T-cell (primary cell): ENCODE data around the gene PUM1. TPM values are rescaled to one million over a fixed set of nuclear protein-coding genes. Genes with fewer than 3 reads are reported as not detected.
"Not testable (repeated sequence)": the region's sequence is repeated elsewhere in the genome, so short reads cannot be mapped to it uniquely, and the experiment has no call there.

Source experiments
- ATAC-seq, 4 experiments: fragments of 200-7000 bp in 3 of 4; fragments of 150-1000 bp in 1 of 4; cut with Tn5 transposase; replicated peaks in 1 of 4; 1 replicate in 3 of 4; 2 replicates in 1 of 4; pipeline ENCODE4 v1.10.0; 2021; ENCODE audit warnings: moderate library complexity in 3 of 4, mild to moderate bottlenecking in 2 of 4, moderate number of reproducible peaks in 1 of 4
- CTCF ChIA-PET, 2 donors: fragments of 300-600 bp; sonication (Branson Sonifier 250); formaldehyde crosslinking; loops; one replicate each; lab custom pipeline; 2022; ENCODE audit warnings: antibody characterized with exemption in 2 of 2; lab: Charles Lee
- POLR2A ChIA-PET, 2 donors: fragments of 300-600 bp; sonication (Branson Sonifier 250); formaldehyde crosslinking; loops; one replicate each; lab custom pipeline; 2022; ENCODE audit warnings: antibody characterized with exemption in 2 of 2; lab: Charles Lee
- DNase-seq, 35 experiments: peaks; one replicate each; pipeline versions ENCODE4 v3.0.0 to v3.0.0-alpha.2; 2013 to 2023
- H3K27ac ChIP-seq: one replicate; pipeline ENCODE4 v1.5.1; 2013; ENCODE audit warnings: low read length
- H3K27me3 ChIP-seq, 2 experiments: replicated peaks in 1 of 2; 1 replicate in 1 of 2; 2 replicates in 1 of 2; pipeline versions ENCODE4 v1.6.1 to v1.7.0; 2013; ENCODE audit warnings: low read length in 1 of 2, mixed read lengths in 1 of 2; ENCODE audit not compliant: control insufficient read depth in 2 of 2, insufficient read depth in 2 of 2; ENCODE audit errors: extremely low read depth in 1 of 2
- H3K36me3 ChIP-seq, 2 donors: 1 replicate in 1 of 2; 2 replicates in 1 of 2; pipeline versions ENCODE4 v1.6.1 to v1.7.0; 2013; ENCODE audit warnings: low read length in 1 of 2; ENCODE audit not compliant: control insufficient read depth in 2 of 2, insufficient read depth in 1 of 2; ENCODE audit errors: extremely low read depth in 1 of 2
- H3K4me1 ChIP-seq, 2 experiments: 1 replicate in 1 of 2; 2 replicates in 1 of 2; pipeline versions ENCODE4 v1.6.1 to v1.7.0; 2013; ENCODE audit warnings: low read length in 2 of 2, mixed read lengths in 1 of 2; ENCODE audit not compliant: insufficient read depth in 2 of 2, control insufficient read depth in 1 of 2; ENCODE audit errors: extremely low read depth in 1 of 2
- H3K4me3 ChIP-seq, 2 donors: 1 replicate in 1 of 2; 2 replicates in 1 of 2; pipeline versions ENCODE4 v1.5.1 to v1.7.0; 2013; ENCODE audit warnings: mild to moderate bottlenecking in 2 of 2, low read length in 1 of 2, moderate library complexity in 1 of 2; ENCODE audit not compliant: control insufficient read depth in 1 of 2; ENCODE audit errors: extremely low read depth in 1 of 2
- H3K9me3 ChIP-seq: 2 replicates; pipeline ENCODE4 v1.7.0; 2013
- H3K27ac Mint-ChIP-seq, 2 donors: one replicate each; pipeline ENCODE4 v1.8.0; 2020 to 2021; ENCODE audit warnings: mild to moderate bottlenecking in 2 of 2, mixed read lengths in 2 of 2
- H3K27me3 Mint-ChIP-seq, 2 donors: one replicate each; pipeline ENCODE4 v1.8.0; 2021 to 2022; ENCODE audit warnings: mixed read lengths in 2 of 2
- H3K36me3 Mint-ChIP-seq: one replicate; pipeline ENCODE4 v1.8.0; 2021; ENCODE audit warnings: mixed read lengths
- H3K4me1 Mint-ChIP-seq, 3 donors: one replicate each; pipeline ENCODE4 v1.8.0; 2020 to 2022; ENCODE audit warnings: mixed read lengths in 3 of 3, mild to moderate bottlenecking in 1 of 3
- H3K4me3 Mint-ChIP-seq, 3 donors: one replicate each; pipeline ENCODE4 v1.8.0; 2020 to 2022; ENCODE audit warnings: mild to moderate bottlenecking in 3 of 3, mixed read lengths in 3 of 3, moderate library complexity in 3 of 3
- H3K9me3 Mint-ChIP-seq, 3 donors: one replicate each; pipeline ENCODE4 v1.8.0; 2020 to 2022; ENCODE audit warnings: mixed read lengths in 3 of 3
- WGBS: methylation state at CpG from one replicate; pipeline ENCODE4 v1.1.5; 2013; ENCODE audit warnings: missing lambda C conversion rate; ENCODE audit not compliant: insufficient coverage; 5-methylcytosine and 5-hydroxymethylcytosine counted together
- total RNA-seq, 35 experiments: library from RNA in 6 of 35; stranded (reverse) in 6 of 35; fragments of 120-200 nt in 1 of 35; gene quantifications; one replicate each; pipeline versions ENCODE4 v1.2.1 to v1.2.4 and lab custom pipeline; 2013 to 2026

The PUM1 gene
- total RNA-seq, 5 donors from 2014 or later (not counting 1 experiment from before 2014, with no cell fraction given) = 146 to 229 (median 154) TPM

GRCh38 chr1:31064111-31064717, 1.3 kb downstream of the PUM1 start:
- 0% methylated on average over 2 of the region's 8 CpGs for WGBS
- Mint-ChIP-seq H3K27me3 (no peaks in the 10 kb centered on the region), H3K9me3 (no peaks in the 10 kb centered on the region), H3K27ac (peak overlapping the region; percentile 82 to 97), H3K36me3 (peaks cover 3% of the 10 kb centered on the region), H3K4me3 (peak overlapping the region; percentile 98 to 100 (median 99)), H3K4me1 (peaks cover 34 to 41% (median 41%) of the 10 kb centered on the region in 3 donors)
- Histone ChIP-seq H3K27me3 (no peaks in the 10 kb centered on the region), H3K4me3 (peak overlapping the region; percentile 61 to 73), H3K36me3 (peaks cover 0 to under 1% of the 10 kb centered on the region in 2 donors), H3K9me3 (no peaks in the 10 kb centered on the region), H3K4me1 (peaks cover 25 to 39% of the 10 kb centered on the region in 2 experiments), H3K27ac (peak overlapping the region; percentile 92)
- ChIA-PET POLR2A (interaction anchor here in 1 of 2 donors (0.6 kb wide), 1 partner anchor 1320 kb away, joined by 3 read pairs; no protein-coding TSS in a partner anchor), CTCF (interaction anchor here in 1 of 2 donors (0.6 to 0.8 kb wide), 2 partner anchors 39 to 282 kb away, joined by 3 to 6 read pairs; no protein-coding TSS in a partner anchor)
- DNase-seq = no peak
- no peak for ATAC-seq

GRCh38 chr1:31063631-31064030, 1.9 kb downstream of the PUM1 start:
- CTCF ChIA-PET = interaction anchor here in 1 of 2 donors (0.8 kb wide), 1 partner anchor 39 kb away, joined by 3 read pairs; no protein-coding TSS in a partner anchor
- peaks cover 9% of the 10 kb centered on the region for H3K36me3 Mint-ChIP-seq
- H3K4me1 ChIP-seq = peaks cover 31 to 44% of the 10 kb centered on the region in 2 experiments

GRCh38 chr1:31062867-31063380, 2.6 kb downstream of the PUM1 start:
- H3K27ac ChIP-seq = peak overlapping the region; percentile 92
- H3K4me3 ChIP-seq = peak overlapping the region; percentile 38 to 73
- peaks cover 34 to 50% of the 10 kb centered on the region in 2 experiments for H3K4me1 ChIP-seq
- H3K4me1 Mint-ChIP-seq = peaks cover 47 to 54% (median 54%) of the 10 kb centered on the region in 3 donors
- WGBS = 21% methylated on average over 2 of the region's 4 CpGs
- no peaks in the 10 kb centered on the region for H3K27me3 ChIP-seq
- H3K4me3 Mint-ChIP-seq = peak overlapping the region; percentile 98 to 100 (median 99)
- no peaks in the 10 kb centered on the region for H3K9me3 ChIP-seq
- peaks cover 7 to 10% of the 10 kb centered on the region in 2 donors for H3K36me3 ChIP-seq
- H3K27me3 Mint-ChIP-seq = no peaks in the 10 kb centered on the region
- H3K9me3 Mint-ChIP-seq = no peaks in the 10 kb centered on the region
- ATAC-seq (no peak), DNase-seq (no peak)
- H3K36me3 Mint-ChIP-seq = peaks cover 15% of the 10 kb centered on the region
- H3K27ac Mint-ChIP-seq = peak overlapping the region; percentile 16 to 33
- CTCF ChIA-PET = interaction anchor here in 1 of 2 donors (0.6 kb wide), 1 partner anchor 38 kb away, joined by 3 read pairs; no protein-coding TSS in a partner anchor
- POLR2A ChIA-PET = no interaction called here

More at GRCh38 chr1:31063631-31064030, 1.9 kb downstream of the PUM1 start:
- WGBS = no CpG with 5 or more reads among the region's 4 CpGs
- DNase-seq = peak in 1 of 35 experiments; percentile 33
- Histone ChIP-seq H3K36me3 (peaks cover 4 to 5% of the 10 kb centered on the region in 2 donors), H3K4me3 (peak overlapping the region; percentile 61 to 73), H3K9me3 (no peaks in the 10 kb centered on the region), H3K27me3 (no peaks in the 10 kb centered on the region), H3K27ac (peak overlapping the region; percentile 92)
- Mint-ChIP-seq H3K27ac (peak overlapping the region; percentile 82 to 97), H3K4me1 (peaks cover 40 to 47% (median 46%) of the 10 kb centered on the region in 3 donors), H3K9me3 (no peaks in the 10 kb centered on the region), H3K27me3 (no peaks in the 10 kb centered on the region), H3K4me3 (peak overlapping the region; percentile 98 to 100 (median 99))
- no peak for ATAC-seq
- POLR2A ChIA-PET = no interaction called here

- H3K27me3 Mint-ChIP-seq, DNase-seq, ATAC-seq, H3K9me3 Mint-ChIP-seq, H3K27me3 ChIP-seq, H3K27ac ChIP-seq, H3K9me3 ChIP-seq: not testable (repeated sequence)
- peaks cover 7 to 12% of the 10 kb centered on the region in 2 donors for H3K36me3 ChIP-seq
- Mint-ChIP-seq H3K27ac (peak overlapping the region; percentile 16 to 33), H3K4me3 (peak overlapping the region; percentile 98 to 100 (median 99)), H3K4me1 (peaks cover 50 to 60% (median 60%) of the 10 kb centered on the region in 3 donors), H3K36me3 (peaks cover 19% of the 10 kb centered on the region)
- H3K4me3 ChIP-seq = peak overlapping the region in 1 of 2 donors; percentile 38
- peaks cover 38 to 53% of the 10 kb centered on the region in 2 experiments for H3K4me1 ChIP-seq
- CTCF ChIA-PET = interaction anchor here in 1 of 2 donors (0.6 kb wide), 1 partner anchor 38 kb away, joined by 3 read pairs; no protein-coding TSS in a partner anchor
- POLR2A ChIA-PET = interaction anchor here in 1 of 2 donors (0.6 kb wide), 1 partner anchor 101 kb away, joined by 3 read pairs; no protein-coding TSS in a partner anchor
- 50% methylated on average over 4 of the region's 14 CpGs for WGBS
These were observed 3.2 kb downstream of the PUM1 start for GRCh38 chr1:31062162-31062866.

GRCh38 chr1:31058012-31058411, 7.5 kb downstream of the PUM1 start:
- no peak overlapping the region for H3K4me3 ChIP-seq
- ATAC-seq = peak; percentile 37 to 76 (median 62)
- ChIA-PET CTCF (no interaction called here), POLR2A (no interaction called here)
- H3K36me3 Mint-ChIP-seq = peaks cover 36% of the 10 kb centered on the region
- H3K4me1 Mint-ChIP-seq = peaks cover 67 to 76% (median 72%) of the 10 kb centered on the region in 3 donors
- peaks cover 56 to 82% of the 10 kb centered on the region in 2 experiments for H3K4me1 ChIP-seq
- no peaks in the 10 kb centered on the region for H3K9me3 Mint-ChIP-seq
- H3K27ac Mint-ChIP-seq = peak overlapping the region; percentile 29 to 78
- DNase-seq = peak in 1 of 35 experiments; percentile 25
- H3K4me3 Mint-ChIP-seq = peak overlapping the region; percentile 36 to 79 (median 53)
- WGBS = no CpG with 5 or more reads among the region's 4 CpGs
- H3K9me3 ChIP-seq = no peaks in the 10 kb centered on the region
- no peak overlapping the region for H3K27ac ChIP-seq
- H3K36me3 ChIP-seq = peaks cover 7 to 36% of the 10 kb centered on the region in 2 donors
- no peaks in the 10 kb centered on the region for H3K27me3 Mint-ChIP-seq
- no peaks in the 10 kb centered on the region for H3K27me3 ChIP-seq

- ATAC-seq (no peak), DNase-seq (no peak)
- Mint-ChIP-seq H3K36me3 (peaks cover 34% of the 10 kb centered on the region), H3K27ac (peak overlapping the region in 1 of 2 donors; percentile 6), H3K9me3 (no peaks in the 10 kb centered on the region), H3K4me3 (peak overlapping the region; percentile 34 to 79 (median 50)), H3K4me1 (peaks cover 63 to 74% (median 74%) of the 10 kb centered on the region in 3 donors), H3K27me3 (no peaks in the 10 kb centered on the region)
- no peaks in the 10 kb centered on the region for H3K9me3 ChIP-seq
- peaks cover 7 to 40% of the 10 kb centered on the region in 2 donors for H3K36me3 ChIP-seq
- H3K4me3 ChIP-seq = no peak overlapping the region
- H3K27ac ChIP-seq = no peak overlapping the region
- CTCF ChIA-PET = no interaction called here
- peaks cover 44 to 73% of the 10 kb centered on the region in 2 experiments for H3K4me1 ChIP-seq
- POLR2A ChIA-PET = interaction anchor here in 1 of 2 donors (0.6 kb wide), 1 partner anchor 68 kb away, joined by 4 read pairs; no protein-coding TSS in a partner anchor
- H3K27me3 ChIP-seq = no peaks in the 10 kb centered on the region
- 100% methylated on average over 1 of the region's 1 CpG for WGBS
These were observed 9.6 kb downstream of the PUM1 start for GRCh38 chr1:31055953-31056352.
